BLaER1 (cell line): Measurements from ENCODE around the gene MAD1L1.
A peak's percentile ranks its signal among the peaks of the same experiment; 100 is the strongest.
"Not testable (repeated sequence)": the region's sequence is repeated elsewhere in the genome, so short reads cannot be mapped to it uniquely, and the experiment has no call there.

Source experiments
- H3K27ac ChIP-seq: shearing (Covaris generic); formaldehyde crosslinking; 2 replicates; pipeline ENCODE4 v1.8.1; 2022
- H3K27me3 ChIP-seq: shearing (Covaris generic); formaldehyde crosslinking; 2 replicates; pipeline ENCODE4 v1.8.1; 2022
- H3K36me3 ChIP-seq: shearing (Covaris generic); formaldehyde crosslinking; 2 replicates; pipeline ENCODE4 v1.8.1; 2022
- H3K4me1 ChIP-seq: shearing (Covaris generic); formaldehyde crosslinking; 2 replicates; pipeline ENCODE4 v1.8.1; 2022
- H3K4me2 ChIP-seq: shearing (Covaris generic); formaldehyde crosslinking; 2 replicates; pipeline ENCODE4 v1.8.1; 2022
- H3K4me3 ChIP-seq: shearing (Covaris generic); formaldehyde crosslinking; 2 replicates; pipeline ENCODE4 v1.8.1; 2022
- H3K9ac ChIP-seq: shearing (Covaris generic); formaldehyde crosslinking; 2 replicates; pipeline ENCODE4 v1.8.1; 2022
- H3K9me3 ChIP-seq: shearing (Covaris generic); formaldehyde crosslinking; 2 replicates; pipeline ENCODE4 v1.8.1; 2022
- H4K20me1 ChIP-seq: shearing (Covaris generic); formaldehyde crosslinking; 2 replicates; pipeline ENCODE4 v1.8.1; 2022
- Cebpa-rat ChIP-seq: shearing (Covaris generic); IDR thresholded peaks from 2 replicates; pipeline ENCODE4 v1.8.1; 2022

MAD1L1 gene

GRCh38 chr7:1829111-1829510 lies 403.6 kb downstream of the MAD1L1 start:
- peaks cover 32% of the 10 kb centered on the region for H3K4me1 ChIP-seq
- peaks cover 23% of the 10 kb centered on the region for H3K36me3 ChIP-seq
- H3K9ac ChIP-seq = no peak overlapping the region
- H3K4me3 ChIP-seq = no peak overlapping the region
- no peaks in the 10 kb centered on the region for H3K27me3 ChIP-seq
- no peak overlapping the region for H3K27ac ChIP-seq
- H3K9me3 ChIP-seq = peaks cover 37% of the 10 kb centered on the region
- H3K4me2 ChIP-seq = no peak overlapping the region
- no peak for TF ChIP-seq Cebpa-rat
- peaks cover 39% of the 10 kb centered on the region for H4K20me1 ChIP-seq

GRCh38 chr7:1828170-1828569 lies 404.6 kb downstream of the MAD1L1 start:
- peaks cover 49% of the 10 kb centered on the region for H4K20me1 ChIP-seq

GRCh38 chr7:1827521-1827981 lies 405.2 kb downstream of the MAD1L1 start:
- H4K20me1 ChIP-seq = peaks cover 55% of the 10 kb centered on the region
- not testable (repeated sequence) for H3K27me3 ChIP-seq, H3K9ac ChIP-seq, H3K4me2 ChIP-seq, H3K4me3 ChIP-seq, H3K27ac ChIP-seq
- peaks cover 25% of the 10 kb centered on the region for H3K9me3 ChIP-seq
- H3K4me1 ChIP-seq = peaks cover 36% of the 10 kb centered on the region
- H3K36me3 ChIP-seq = peaks cover 31% of the 10 kb centered on the region

More at GRCh38 chr7:1828170-1828569, 404.6 kb downstream of the MAD1L1 start:
- peaks cover 31% of the 10 kb centered on the region for H3K9me3 ChIP-seq
- H3K27ac ChIP-seq, H3K9ac ChIP-seq, H3K27me3 ChIP-seq, H3K4me3 ChIP-seq: not testable (repeated sequence)
- peaks cover 36% of the 10 kb centered on the region for H3K4me1 ChIP-seq
- H3K4me2 ChIP-seq = 0 out of 2 replicates have a peak overlapping the region, but pooled peaks have one; percentile 24
- H3K36me3 ChIP-seq = peaks cover 31% of the 10 kb centered on the region

DNA sequence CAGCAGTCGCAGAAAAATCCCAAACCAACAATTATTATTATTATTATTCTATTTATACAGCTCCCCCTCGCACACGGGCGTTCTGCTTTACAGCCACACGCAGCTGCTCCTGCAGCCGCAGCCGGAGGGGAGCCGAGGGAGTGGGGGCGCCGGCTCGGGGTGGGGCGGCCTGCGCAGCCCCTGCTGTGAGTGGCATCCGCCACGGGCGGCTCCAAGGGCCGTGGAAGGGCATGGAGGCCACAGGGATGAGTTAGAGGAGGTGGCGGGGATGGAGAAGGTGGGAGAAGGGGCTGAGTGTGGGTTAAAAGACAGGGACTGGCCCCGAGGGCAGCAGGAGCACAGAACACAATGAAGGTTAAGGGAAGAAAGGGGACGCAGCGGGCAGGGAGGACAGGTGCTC lies 405.8 kb downstream of the MAD1L1 start:
- H3K9me3 ChIP-seq = peaks cover 23% of the 10 kb centered on the region
- not testable (repeated sequence) for H3K4me2 ChIP-seq, H3K27ac ChIP-seq, H3K4me3 ChIP-seq, H3K27me3 ChIP-seq, H3K9ac ChIP-seq
- peaks cover 36% of the 10 kb centered on the region for H3K4me1 ChIP-seq
- peaks cover 61% of the 10 kb centered on the region for H4K20me1 ChIP-seq
- peaks cover 28% of the 10 kb centered on the region for H3K36me3 ChIP-seq

- peaks cover 69% of the 10 kb centered on the region for H4K20me1 ChIP-seq
- H3K4me3 ChIP-seq = no peak overlapping the region
- peaks cover 36% of the 10 kb centered on the region for H3K4me1 ChIP-seq
- H3K9me3 ChIP-seq = peaks cover 14% of the 10 kb centered on the region
- H3K4me2 ChIP-seq = peak overlapping the region; percentile 36; the same call in 1 of the 2 replicates
- H3K27ac ChIP-seq = no peak overlapping the region
- H3K36me3 ChIP-seq = peaks cover 22% of the 10 kb centered on the region
- no peaks in the 10 kb centered on the region for H3K27me3 ChIP-seq
- TF ChIP-seq Cebpa-rat = no peak
- H3K9ac ChIP-seq = no peak overlapping the region
These were observed 406.6 kb downstream of the MAD1L1 start for GRCh38 chr7:1825897-1826741.

DNA sequence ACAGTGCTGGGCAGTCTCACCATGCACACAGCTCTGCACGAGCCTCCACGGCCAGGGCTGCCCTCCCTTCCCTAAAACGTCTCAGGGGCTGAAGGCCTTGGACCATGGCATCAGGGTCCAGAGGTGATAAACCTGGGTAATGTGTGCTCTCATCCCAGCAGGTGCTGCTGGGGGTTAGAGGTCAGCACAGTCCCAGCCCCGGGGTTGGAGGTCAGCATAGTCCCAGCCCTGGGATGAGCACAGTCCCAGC lies 407.2 kb downstream of the MAD1L1 start:
- Histone ChIP-seq H3K9me3 (peaks cover 12% of the 10 kb centered on the region), H3K36me3 (peaks cover 22% of the 10 kb centered on the region), H3K4me2 (peak overlapping the region; percentile 36; the same call in 1 of the 2 replicates), H3K4me1 (peaks cover 36% of the 10 kb centered on the region), H4K20me1 (peaks cover 75% of the 10 kb centered on the region)
- H3K9ac ChIP-seq, H3K4me3 ChIP-seq, H3K27ac ChIP-seq, H3K27me3 ChIP-seq: not testable (repeated sequence)

GRCh38 chr7:1824882-1825646 lies 407.7 kb downstream of the MAD1L1 start:
- not testable (repeated sequence) for H3K4me3 ChIP-seq, H3K9ac ChIP-seq, H3K27me3 ChIP-seq, H3K27ac ChIP-seq, H3K9me3 ChIP-seq
- H3K4me2 ChIP-seq = peak overlapping the region; percentile 36
- peaks cover 22% of the 10 kb centered on the region for H3K36me3 ChIP-seq
- H3K4me1 ChIP-seq = peaks cover 40% of the 10 kb centered on the region
- peaks cover 80% of the 10 kb centered on the region for H4K20me1 ChIP-seq

DNA sequence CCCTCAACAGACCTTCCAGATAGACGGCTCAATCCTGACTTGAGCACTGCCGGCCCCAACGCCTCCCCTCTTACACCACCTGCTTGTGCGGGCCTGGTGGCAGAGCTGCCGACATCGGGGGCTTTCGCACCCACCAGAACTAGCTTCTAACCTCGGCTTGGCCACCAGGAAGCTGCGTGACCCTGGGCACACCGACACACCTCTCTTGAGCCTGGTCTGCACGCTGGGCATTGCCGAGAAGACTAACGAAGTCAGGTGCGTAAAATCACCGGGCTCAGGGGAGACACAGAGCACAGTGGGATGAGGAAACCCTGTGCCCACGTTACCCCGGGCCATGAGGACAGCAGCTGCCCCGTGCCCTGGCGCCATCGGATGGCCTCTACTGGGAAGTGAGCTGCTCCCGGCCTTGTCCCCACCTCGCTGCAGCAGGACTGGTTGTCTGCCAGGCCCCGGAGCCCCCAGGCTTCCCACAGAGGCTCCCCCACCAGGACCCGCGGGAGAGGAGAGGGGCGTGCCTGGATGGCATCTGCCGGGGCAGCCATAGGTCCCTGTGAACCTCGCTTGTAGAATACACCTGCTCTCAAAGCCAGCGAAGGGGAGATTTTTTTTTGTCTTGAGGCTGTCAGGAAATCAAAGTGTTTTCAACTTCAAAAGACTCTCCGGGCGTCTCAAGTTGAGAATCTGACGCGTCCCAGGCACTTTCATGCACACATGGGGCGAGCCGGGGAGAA lies 408.4 kb downstream of the MAD1L1 start:
- Histone ChIP-seq H3K4me2 (peak overlapping the region; percentile 36), H4K20me1 (peaks cover 87% of the 10 kb centered on the region), H3K4me1 (peaks cover 47% of the 10 kb centered on the region), H3K36me3 (peaks cover 21% of the 10 kb centered on the region)
- H3K27ac ChIP-seq, H3K4me3 ChIP-seq, H3K9ac ChIP-seq, H3K9me3 ChIP-seq, H3K27me3 ChIP-seq: not testable (repeated sequence)

DNA sequence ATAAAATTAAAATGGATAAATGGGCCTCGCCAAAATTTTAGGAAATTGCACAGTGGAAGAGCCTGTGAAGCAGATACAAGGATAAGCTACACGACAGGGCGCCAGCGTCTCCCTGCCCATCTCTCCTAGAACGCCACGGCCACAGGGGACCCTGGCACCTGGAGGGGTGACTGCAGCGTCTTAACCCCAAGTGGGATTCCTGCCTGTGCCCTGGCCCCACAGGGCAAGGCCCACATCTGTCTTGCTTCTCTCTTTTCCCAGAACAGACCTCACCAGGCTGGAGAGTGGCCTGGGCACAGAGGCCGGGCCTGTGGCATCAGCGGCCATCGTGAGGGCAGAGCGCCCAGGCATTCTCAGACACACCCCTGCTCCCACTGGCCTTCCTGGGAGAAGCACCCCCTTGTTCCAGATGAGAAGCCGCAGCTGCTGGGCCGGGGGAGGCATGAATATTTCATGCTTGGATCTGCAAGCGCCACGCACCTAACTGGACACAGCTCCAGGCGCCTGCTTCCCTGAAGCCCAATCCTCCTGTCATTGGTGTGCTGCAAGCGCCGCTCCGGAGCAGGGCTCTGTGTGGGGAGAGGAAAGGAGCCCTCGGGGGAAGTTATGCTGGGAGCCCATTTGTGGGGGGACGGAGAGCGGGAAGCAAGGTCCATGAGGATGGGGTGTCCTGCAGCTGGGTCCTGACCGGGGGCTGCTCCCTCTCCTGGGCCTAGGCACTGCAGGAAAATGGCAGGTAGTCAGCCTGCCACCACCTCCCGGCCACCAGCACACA lies 409.2 kb downstream of the MAD1L1 start:
- Histone ChIP-seq H3K4me3 (no peak overlapping the region), H3K9ac (no peak overlapping the region), H4K20me1 (peaks cover 87% of the 10 kb centered on the region), H3K27ac (no peak overlapping the region), H3K9me3 (no peaks in the 10 kb centered on the region), H3K27me3 (no peaks in the 10 kb centered on the region), H3K4me2 (no peak overlapping the region), H3K36me3 (peaks cover 13% of the 10 kb centered on the region; the same call in 1 of the 2 replicates), H3K4me1 (peaks cover 51% of the 10 kb centered on the region)
- TF ChIP-seq Cebpa-rat = no peak
